ENCODE data around the gene ABCA5.

The ABCA5 gene

DNA sequence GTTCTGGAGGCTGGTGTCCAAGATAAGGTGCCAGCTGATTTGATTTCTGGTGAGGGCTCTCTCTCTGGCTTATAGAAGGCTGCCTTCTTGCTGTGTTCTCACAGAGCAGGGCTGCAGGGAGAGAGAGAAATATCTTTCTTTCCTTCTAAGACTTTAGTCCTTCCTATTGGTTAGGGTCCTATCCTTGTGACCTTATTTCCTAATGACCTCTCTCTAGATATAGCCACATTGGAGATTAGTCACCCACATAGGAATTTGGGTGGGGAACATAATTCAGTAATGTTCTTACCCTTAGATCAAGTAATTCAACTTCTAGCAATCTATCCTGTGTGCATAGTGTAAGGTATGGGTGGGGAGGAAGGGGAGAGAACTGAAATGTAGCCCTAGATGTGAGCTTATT lies 18.0 kb upstream of the ABCA5 start:
- H3K4me3 ChIP-seq (ENCODE audit: low read depth, low read length) = no peak overlapping the region
- TF ChIP-seq, protein P1, sequence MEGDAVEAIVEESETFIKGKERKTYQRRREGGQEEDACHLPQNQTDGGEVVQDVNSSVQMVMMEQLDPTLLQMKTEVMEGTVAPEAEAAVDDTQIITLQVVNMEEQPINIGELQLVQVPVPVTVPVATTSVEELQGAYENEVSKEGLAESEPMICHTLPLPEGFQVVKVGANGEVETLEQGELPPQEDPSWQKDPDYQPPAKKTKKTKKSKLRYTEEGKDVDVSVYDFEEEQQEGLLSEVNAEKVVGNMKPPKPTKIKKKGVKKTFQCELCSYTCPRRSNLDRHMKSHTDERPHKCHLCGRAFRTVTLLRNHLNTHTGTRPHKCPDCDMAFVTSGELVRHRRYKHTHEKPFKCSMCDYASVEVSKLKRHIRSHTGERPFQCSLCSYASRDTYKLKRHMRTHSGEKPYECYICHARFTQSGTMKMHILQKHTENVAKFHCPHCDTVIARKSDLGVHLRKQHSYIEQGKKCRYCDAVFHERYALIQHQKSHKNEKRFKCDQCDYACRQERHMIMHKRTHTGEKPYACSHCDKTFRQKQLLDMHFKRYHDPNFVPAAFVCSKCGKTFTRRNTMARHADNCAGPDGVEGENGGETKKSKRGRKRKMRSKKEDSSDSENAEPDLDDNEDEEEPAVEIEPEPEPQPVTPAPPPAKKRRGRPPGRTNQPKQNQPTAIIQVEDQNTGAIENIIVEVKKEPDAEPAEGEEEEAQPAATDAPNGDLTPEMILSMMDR (IDR thresholded peaks at IDR 0.05; ENCODE audit: low read depth, low read length, missing control alignments) = no peak
- DNase-seq (ENCODE audit: low read depth) = no peak

DNA sequence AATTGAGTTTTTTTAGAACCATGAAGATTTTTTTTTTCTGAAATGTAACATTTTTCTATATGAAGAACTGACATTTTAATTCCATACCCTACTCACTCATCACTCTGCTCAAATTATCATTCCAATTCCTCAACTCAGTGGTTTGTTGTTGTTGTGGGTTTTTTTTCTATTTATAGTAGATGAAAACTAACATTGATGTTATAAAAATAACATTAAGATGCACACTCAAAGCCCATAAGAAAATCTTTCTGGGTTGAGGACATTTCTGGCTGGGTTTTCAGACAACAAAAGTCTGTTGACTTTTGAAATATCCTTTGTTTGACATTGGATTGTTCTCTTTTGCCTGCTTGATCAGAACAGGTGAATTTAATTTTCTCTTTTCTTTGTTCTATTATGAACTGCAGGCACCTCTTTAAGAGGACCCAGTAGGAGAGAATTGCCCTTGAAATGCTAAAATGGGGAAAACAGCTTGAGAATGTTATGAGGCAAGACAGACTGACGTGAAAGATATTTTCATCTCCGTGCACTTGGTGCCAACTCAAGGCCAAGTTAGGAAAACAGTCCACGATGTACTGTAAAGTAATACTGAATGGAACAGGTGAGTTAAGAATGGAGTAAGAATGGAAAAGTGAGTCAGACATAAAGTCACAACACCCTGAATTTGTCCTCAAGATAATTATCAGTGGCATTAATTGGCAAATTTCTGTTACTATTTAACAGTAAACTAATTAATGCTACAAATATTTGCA lies 16.1 kb upstream of the ABCA5 start:
- no peak for DNase-seq (ENCODE audit: low read depth)
- no peak overlapping the region for H3K4me3 ChIP-seq (ENCODE audit: low read depth, low read length)
- TF ChIP-seq, protein P1 (IDR thresholded peaks at IDR 0.05; ENCODE audit: low read depth, low read length, missing control alignments) = no peak

DNA sequence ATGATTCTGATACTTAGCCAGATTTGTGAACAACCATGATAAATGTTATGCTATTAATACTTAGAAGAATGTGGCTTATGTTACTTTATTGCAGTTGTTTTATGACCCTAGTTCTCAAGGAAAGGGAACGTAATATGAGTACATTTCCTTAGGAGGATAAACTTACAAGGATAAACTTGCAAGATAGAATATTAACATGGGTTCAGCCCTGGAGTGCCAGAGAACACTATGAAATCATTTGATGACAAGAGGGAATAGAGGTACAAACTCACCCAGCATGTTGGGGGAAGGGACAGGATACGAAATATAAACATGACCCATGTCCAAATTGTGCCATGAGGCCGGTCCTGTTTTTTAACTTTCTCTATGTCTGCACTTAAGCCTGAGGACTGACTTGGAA lies 13.0 kb upstream of the ABCA5 start:
- DNase-seq (ENCODE audit: low read depth) = no peak
- TF ChIP-seq, protein P1 (IDR thresholded peaks at IDR 0.05; ENCODE audit: low read depth, low read length, missing control alignments) = no peak
- H3K4me3 ChIP-seq (ENCODE audit: low read depth, low read length) = no peak overlapping the region

DNA sequence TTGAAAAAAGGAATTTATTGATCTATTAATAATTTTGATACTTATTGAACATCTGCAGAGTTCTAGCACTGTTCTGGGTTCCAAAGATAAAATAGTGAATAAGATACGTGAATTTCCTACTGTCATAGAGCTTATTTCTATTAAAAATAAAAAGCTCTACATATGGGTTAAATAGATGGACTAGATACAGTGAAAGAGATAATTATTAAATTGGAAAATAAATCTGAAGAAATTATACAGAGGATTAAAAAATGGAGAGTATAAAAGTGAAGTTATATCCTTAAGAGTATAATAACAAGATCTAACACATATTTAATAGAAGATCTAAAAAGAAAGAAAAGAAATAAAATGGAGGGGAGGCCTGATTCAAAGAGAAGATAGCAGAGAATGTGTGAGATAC lies 10.1 kb upstream of the ABCA5 start:
- DNase-seq (ENCODE audit: low read depth) = no peak
- TF ChIP-seq, protein P1 (IDR thresholded peaks at IDR 0.05; ENCODE audit: low read depth, low read length, missing control alignments) = no peak
- no peak overlapping the region for H3K4me3 ChIP-seq (ENCODE audit: low read depth, low read length)

DNA sequence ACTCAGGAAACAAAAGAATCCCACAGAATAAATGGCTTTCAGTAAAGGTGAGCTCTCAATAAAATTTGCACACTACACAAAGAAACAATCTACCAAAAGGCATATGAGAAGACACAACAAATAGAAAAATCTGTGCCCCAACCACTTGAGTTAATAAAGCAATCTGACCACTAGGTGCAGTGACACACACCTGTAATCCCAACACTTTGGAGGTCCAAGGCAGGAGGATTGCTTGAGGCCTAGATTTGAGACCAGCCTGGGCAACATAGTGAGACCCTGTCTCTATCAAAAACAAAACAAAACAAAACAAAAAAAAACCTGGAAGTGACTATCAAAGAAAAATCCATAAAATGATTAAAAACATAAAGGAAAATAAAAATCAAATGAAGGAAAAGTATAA lies 9.6 kb upstream of the ABCA5 start:
- no peak for DNase-seq (ENCODE audit: low read depth)
- H3K4me3 ChIP-seq (ENCODE audit: low read depth, low read length) = no peak overlapping the region
- TF ChIP-seq, protein P1 (IDR thresholded peaks at IDR 0.05; ENCODE audit: low read depth, low read length, missing control alignments) = no peak

DNA sequence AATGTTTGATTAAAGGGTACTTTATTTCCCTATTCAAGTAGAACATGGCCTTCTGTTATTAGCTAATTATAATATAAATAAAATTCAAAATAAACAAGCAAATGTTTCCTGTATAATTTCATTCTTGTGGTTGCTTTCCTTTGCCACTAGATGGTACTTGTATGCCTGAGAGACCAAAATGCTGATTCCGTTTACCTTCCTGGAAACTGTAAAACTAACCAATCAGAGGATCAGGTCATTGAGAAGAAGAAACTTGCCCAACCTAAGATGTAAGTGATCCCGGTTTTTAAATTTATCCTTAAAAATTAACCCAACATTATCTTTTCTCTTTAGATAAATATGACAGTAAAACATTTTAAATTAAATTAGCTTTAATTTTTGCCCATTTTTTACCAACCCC lies 8.1 kb upstream of the ABCA5 start:
- no peak overlapping the region for H3K4me3 ChIP-seq (ENCODE audit: low read depth, low read length)
- no peak for DNase-seq (ENCODE audit: low read depth)
- TF ChIP-seq, protein P1 (IDR thresholded peaks at IDR 0.05; ENCODE audit: low read depth, low read length, missing control alignments) = peak; percentile 33

DNA sequence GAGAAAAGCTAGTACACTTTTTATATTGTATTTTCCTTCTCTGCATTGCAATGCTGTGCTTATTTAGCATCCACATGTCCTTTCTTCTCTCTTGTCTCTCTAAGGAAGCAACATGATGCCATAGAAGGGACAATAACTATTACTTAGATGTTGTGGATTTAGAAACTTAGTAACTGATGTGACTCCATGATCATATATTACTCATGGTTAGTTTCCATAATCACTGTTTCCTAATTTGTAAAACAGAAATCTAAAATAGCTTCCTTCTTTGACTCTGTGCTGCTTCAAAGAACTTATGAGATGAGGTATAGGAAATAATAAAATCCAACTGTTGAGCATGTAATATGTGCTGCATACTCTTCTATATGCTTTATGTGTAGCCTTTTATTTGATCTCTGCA lies 6.6 kb upstream of the ABCA5 start:
- no peak overlapping the region for H3K4me3 ChIP-seq (ENCODE audit: low read depth, low read length)
- no peak for DNase-seq (ENCODE audit: low read depth)
- TF ChIP-seq, protein P1 (IDR thresholded peaks at IDR 0.05; ENCODE audit: low read depth, low read length, missing control alignments) = no peak
